Left renal pelvis (tissue), 4 donors: ENCODE results near the gene PRKCQ. TPM values are rescaled to one million over a fixed set of nuclear protein-coding genes. Genes with fewer than 3 reads are reported as not detected.
"Not testable (repeated sequence)": the region's sequence is repeated elsewhere in the genome, so short reads cannot be mapped to it uniquely, and the experiment has no call there.

ENCODE experiments used
- DNase-seq, 4 donors: peaks; one replicate each; pipeline ENCODE4 v3.0.0-alpha.2; 2013; ENCODE audit warnings: low read depth in 4 of 4, low spot score in 3 of 4
- polyA plus RNA-seq, 4 donors: library from polyadenylated mRNA; unstranded; fragments of 120-200 nt; gene quantifications; one replicate each; pipeline ENCODE4 v1.2.1, GENCODE V29; 2013; ENCODE audit not compliant: insufficient read length in 4 of 4

Gene PRKCQ
- polyA plus RNA-seq, 4 donors, result 1.6 to 16.4 (median 14.2) TPM

GRCh38 chr10:6597478-6597877 is 17.4 kb upstream of the PRKCQ start:
- DNase-seq, result no peak

- no peak for DNase-seq
Observed at GRCh38 chr10:6595499-6595898, 15.4 kb upstream of the PRKCQ start.

GRCh38 chr10:6593241-6593671 is 13.2 kb upstream of the PRKCQ start:
- DNase-seq, result no peak

GRCh38 chr10:6592080-6592479 is 12.0 kb upstream of the PRKCQ start:
- DNase-seq, result no peak

GRCh38 chr10:6591668-6592067 is 11.6 kb upstream of the PRKCQ start:
- DNase-seq, result no peak

- no peak for DNase-seq
Observed at GRCh38 chr10:6590100-6590499, 10.0 kb upstream of the PRKCQ start.

- DNase-seq, result no peak
Observed at GRCh38 chr10:6589287-6590094, 9.4 kb upstream of the PRKCQ start.

GRCh38 chr10:6588845-6589244 is 8.8 kb upstream of the PRKCQ start:
- no peak for DNase-seq

GRCh38 chr10:6588082-6588481 is 8.0 kb upstream of the PRKCQ start:
- DNase-seq, result no peak

GRCh38 chr10:6586501-6586900 is 6.4 kb upstream of the PRKCQ start:
- no peak for DNase-seq

GRCh38 chr10:6583447-6583846 is 3.4 kb upstream of the PRKCQ start:
- DNase-seq, result no peak

- DNase-seq, result not testable (repeated sequence)
Observed at GRCh38 chr10:6582913-6583312, 2.8 kb upstream of the PRKCQ start.

GRCh38 chr10:6582298-6582697 is 2.2 kb upstream of the PRKCQ start:
- DNase-seq, result no peak

GRCh38 chr10:6581778-6582228 is 1.7 kb upstream of the PRKCQ start:
- no peak for DNase-seq

GRCh38 chr10:6581223-6581622 is 1.1 kb upstream of the PRKCQ start:
- DNase-seq, result not testable (repeated sequence)

- DNase-seq, result peak; percentile 35 to 72 (median 62)
Observed at GRCh38 chr10:6580279-6581029, 378 bp upstream of the PRKCQ start.

GRCh38 chr10:6579183-6579903 is 733 bp downstream of the PRKCQ start:
- DNase-seq, result no peak

- no peak for DNase-seq
Observed at GRCh38 chr10:6578795-6579182, 1.3 kb downstream of the PRKCQ start.

- no peak for DNase-seq
Observed at GRCh38 chr10:6578251-6578771, 1.8 kb downstream of the PRKCQ start.

GRCh38 chr10:6576326-6576725 is 3.8 kb downstream of the PRKCQ start:
- no peak for DNase-seq

- no peak for DNase-seq
Observed at GRCh38 chr10:6574664-6575176, 5.4 kb downstream of the PRKCQ start.
